ENCODE data around the gene RUNX2. TPM values are rescaled to one million over a fixed set of nuclear protein-coding genes. Genes with fewer than 3 reads are reported as not detected.

Gene RUNX2
- total and polyA plus RNA-seq, 2 of the 8 experiments (the other 6 are each of a cell fraction or from before 2014, with no cell fraction given), result 0.26 to 1.2 TPM

- Histone ChIP-seq H3K79me1 (ENCODE audit: low read depth, low read length) (no peaks in the 10 kb centered on the region), H3K36me3 (ENCODE audit: control insufficient read depth in 2 of 4, insufficient read depth in 4 of 4, low read length in 3 of 4) (no peaks in the 10 kb centered on the region), H3K9ac (replicated peaks in 1 of 4; ENCODE audit: extremely low read depth in 1 of 4, low read depth in 3 of 4, low read length in 3 of 4) (no peak overlapping the region), H3K18ac (ENCODE audit: extremely low read depth, low read length) (peak overlapping the region; percentile 71), H3K56ac (replicated peaks; ENCODE audit: insufficient read length, low read depth, low read length) (no peak overlapping the region), H3K4me2 (ENCODE audit: insufficient read depth in 1 of 2, low read depth in 2 of 2, low read length in 2 of 2) (peak overlapping the region; percentile 85 to 96), H2BK12ac (ENCODE audit: low read depth, low read length) (peak overlapping the region; percentile 17; the same call in 1 of the 2 replicates), H4K5ac (ENCODE audit: insufficient read length, low read depth, low read length) (no peak overlapping the region), H3K23me2 (ENCODE audit: low read depth, low read length) (peaks cover 22% of the 10 kb centered on the region), H2BK20ac (ENCODE audit: low read length) (peak overlapping the region; percentile 72; the same call in 1 of the 2 replicates), H3K4me3 (ENCODE audit: extremely low read depth in 1 of 4, insufficient read depth in 2 of 4, low read depth in 3 of 4, low read length in 4 of 4) (peak overlapping the region; percentile 80 to 83 (median 82)), H3K27me3 (replicated peaks in 1 of 4; ENCODE audit: control insufficient read depth in 3 of 4, extremely low read depth in 1 of 4, insufficient read depth in 3 of 4, low read length in 3 of 4) (peaks cover 26 to 67% (median 57%) of the 10 kb centered on the region in 4 experiments), H2BK15ac (ENCODE audit: low read length) (no peak overlapping the region; the same call in 1 of the 2 replicates), H2AFZ (ENCODE audit: low read length) (peak overlapping the region; percentile 2; the same call in 1 of the 2 replicates), H4K8ac (ENCODE audit: extremely low read depth, insufficient read depth, low read length) (no peak overlapping the region), H4K20me1 (replicated peaks in 1 of 2; ENCODE audit: control insufficient read depth in 1 of 2, insufficient read depth in 2 of 2, low read length in 2 of 2) (peaks cover 0 to 2% of the 10 kb centered on the region in 2 experiments), H3K14ac (ENCODE audit: insufficient read length) (no peak overlapping the region), H2BK120ac (replicated peaks; ENCODE audit: low read depth, low read length) (no peak overlapping the region), H3K79me2 (ENCODE audit: control insufficient read depth in 1 of 2, insufficient read depth in 2 of 2, low read length in 2 of 2) (no peaks in the 10 kb centered on the region), H2BK5ac (ENCODE audit: low read depth, low read length) (no peak overlapping the region; the same call in 1 of the 2 replicates), H4K91ac (replicated peaks; ENCODE audit: insufficient read length, low read length) (no peak overlapping the region), H3K9me3 (ENCODE audit: insufficient read depth in 2 of 2, low read depth in 1 of 2, low read length in 1 of 2) (no peaks in the 10 kb centered on the region), H3K23ac (ENCODE audit: insufficient read length) (no peak overlapping the region), H3K4ac (replicated peaks; ENCODE audit: insufficient read length, low read depth, low read length) (no peak overlapping the region), H2AK5ac (ENCODE audit: low read depth, low read length) (no peak overlapping the region), H3K4me1 (replicated peaks in 1 of 4; ENCODE audit: control insufficient read depth in 3 of 4, insufficient read depth in 4 of 4, low read length in 3 of 4) (peaks cover 0 to 13% (median 3%) of the 10 kb centered on the region in 4 experiments; a peak in 5 of 7 replicates), H3K27ac (ENCODE audit: low read depth, low read length) (no peak overlapping the region)
- no peak for FAIRE-seq
- ChIA-PET CTCF (ENCODE audit: partially characterized antibody) (interaction anchor here (1.0 to 1.2 kb wide), 2 partner anchors 291 to 793 kb away, joined by 5 to 6 read pairs; no protein-coding TSS in a partner anchor), POLR2A (ENCODE audit: partially characterized antibody) (no interaction called here)
- 2% methylated on average over 58 of the region's 62 CpGs; no CpG with 5 or more reads in 1 of the 2 experiments for WGBS, 2 experiments (ENCODE audit: extremely low coverage in 1 of 2, insufficient coverage in 1 of 2, insufficient read length in 1 of 2, insufficient replicate concordance in 2 of 2, low coverage in 1 of 2, low lambda C conversion rate in 2 of 2, missing lambda C conversion rate in 1 of 2)
- DNase-seq (ENCODE audit: low read depth in 1 of 2, low spot score in 2 of 2), result peak in 1 of 2 experiments; percentile 84
- TF ChIP-seq MAX (IDR thresholded peaks at IDR 0.05) (peak; percentile 40; the same call in 1 of the 2 replicates), POLR2A (IDR thresholded peaks at IDR 0.05; ENCODE audit: control extremely low read depth in 1 of 2, low read depth in 2 of 2, low read length in 2 of 2) (no peak), TAF7 (optimal IDR thresholded peaks at IDR 0.05; ENCODE audit: borderline replicate concordance, low read depth, low read length) (peak; percentile 17), POU5F1 (IDR thresholded peaks at IDR 0.05; ENCODE audit: low read depth, low read length) (no peak), RBBP5 (IDR thresholded peaks at IDR 0.05; ENCODE audit: borderline replicate concordance, low read depth, low read length) (peak; percentile 86; the same call in 1 of the 2 replicates), SRF (IDR thresholded peaks at IDR 0.05; ENCODE audit: low read depth, low read length) (no peak), CBX5 (IDR thresholded peaks at IDR 0.05; ENCODE audit: low read depth, low read length) (no peak), CBX8 (IDR thresholded peaks at IDR 0.05; ENCODE audit: borderline replicate concordance, low read depth, low read length) (no peak), SIN3A (conservative IDR thresholded peaks at IDR 0.05 in 1 of 2, IDR thresholded peaks at IDR 0.05 in 1 of 2; ENCODE audit: low read depth in 1 of 2, low read length in 2 of 2) (no peak), EP300 (IDR thresholded peaks at IDR 0.05; ENCODE audit: borderline replicate concordance in 1 of 2, low read depth in 2 of 2, low read length in 2 of 2) (no peak), HDAC2 (IDR thresholded peaks at IDR 0.05; ENCODE audit: borderline replicate concordance in 1 of 2, low read depth in 2 of 2, low read length in 2 of 2) (peak in 1 of 2 experiments; percentile 76; a peak in 1 of 4 replicates)
These were observed 95.1 kb downstream of the RUNX2 start for GRCh38 chr6:45423111-45423823.

Data from H1 (cell line).